ENCODE measurements around the gene ZSWIM3. TPM values are rescaled to one million over a fixed set of nuclear protein-coding genes. Genes with fewer than 3 reads are reported as not detected.
A peak's percentile ranks its signal among the peaks of the same experiment; 100 is the strongest.
"Not testable (repeated sequence)": the region's sequence is repeated elsewhere in the genome, so short reads cannot be mapped to it uniquely, and the experiment has no call there.

The ZSWIM3 gene
- total RNA-seq, 1 donor = 5.6 TPM

DNA sequence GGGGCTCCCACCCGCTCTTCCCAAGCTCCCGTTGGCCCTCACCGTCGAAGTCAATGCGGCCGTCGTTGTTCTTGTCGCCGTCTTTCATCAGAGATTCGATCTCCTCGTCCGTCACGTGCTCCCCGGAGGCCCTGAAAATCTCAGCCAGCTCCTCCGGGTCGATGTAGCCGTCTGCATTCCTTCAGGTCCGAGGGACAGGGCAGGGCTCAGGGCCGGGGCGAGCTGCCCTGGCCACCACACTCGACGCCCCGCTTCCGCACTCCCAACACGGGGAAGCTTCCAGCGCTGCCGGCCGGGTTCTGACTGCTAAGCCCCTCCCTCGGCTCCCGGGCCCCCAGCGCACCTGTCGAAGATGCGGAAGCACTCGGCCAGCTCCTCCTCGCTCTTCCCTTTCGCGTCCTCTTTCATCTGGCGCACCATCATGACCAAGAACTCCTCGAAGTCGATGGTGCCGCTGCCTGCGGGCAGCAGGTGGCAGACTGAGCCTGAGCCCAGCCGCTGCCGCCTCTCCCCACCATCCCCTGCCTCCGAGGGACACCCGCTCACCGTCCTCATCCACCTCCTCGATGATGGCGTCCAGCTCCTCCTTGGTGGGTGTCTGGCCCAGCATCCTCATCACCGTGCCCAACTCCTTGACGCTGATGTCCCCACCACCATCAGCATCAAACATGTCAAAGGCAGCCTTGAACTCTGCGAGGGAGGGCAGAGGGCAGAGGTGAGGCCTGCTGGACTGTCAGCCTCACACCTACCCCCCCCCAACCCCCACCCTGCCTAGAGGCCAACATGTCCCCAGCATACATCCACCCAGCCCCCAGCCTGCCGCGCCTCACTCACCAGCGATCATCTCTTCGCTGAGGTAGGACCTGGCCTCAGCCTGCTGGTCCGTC, 33.2 kb upstream of the ZSWIM3 start:
- TF ChIP-seq, protein P1, sequence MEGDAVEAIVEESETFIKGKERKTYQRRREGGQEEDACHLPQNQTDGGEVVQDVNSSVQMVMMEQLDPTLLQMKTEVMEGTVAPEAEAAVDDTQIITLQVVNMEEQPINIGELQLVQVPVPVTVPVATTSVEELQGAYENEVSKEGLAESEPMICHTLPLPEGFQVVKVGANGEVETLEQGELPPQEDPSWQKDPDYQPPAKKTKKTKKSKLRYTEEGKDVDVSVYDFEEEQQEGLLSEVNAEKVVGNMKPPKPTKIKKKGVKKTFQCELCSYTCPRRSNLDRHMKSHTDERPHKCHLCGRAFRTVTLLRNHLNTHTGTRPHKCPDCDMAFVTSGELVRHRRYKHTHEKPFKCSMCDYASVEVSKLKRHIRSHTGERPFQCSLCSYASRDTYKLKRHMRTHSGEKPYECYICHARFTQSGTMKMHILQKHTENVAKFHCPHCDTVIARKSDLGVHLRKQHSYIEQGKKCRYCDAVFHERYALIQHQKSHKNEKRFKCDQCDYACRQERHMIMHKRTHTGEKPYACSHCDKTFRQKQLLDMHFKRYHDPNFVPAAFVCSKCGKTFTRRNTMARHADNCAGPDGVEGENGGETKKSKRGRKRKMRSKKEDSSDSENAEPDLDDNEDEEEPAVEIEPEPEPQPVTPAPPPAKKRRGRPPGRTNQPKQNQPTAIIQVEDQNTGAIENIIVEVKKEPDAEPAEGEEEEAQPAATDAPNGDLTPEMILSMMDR (IDR thresholded peaks at IDR 0.05; ENCODE audit: insufficient read depth, low read depth, low read length) = peak; percentile 50
- DNase-seq (ENCODE audit: low read depth) = no peak
- H3K4me3 ChIP-seq (ENCODE audit: low read depth, low read length) = no peak overlapping the region

DNA sequence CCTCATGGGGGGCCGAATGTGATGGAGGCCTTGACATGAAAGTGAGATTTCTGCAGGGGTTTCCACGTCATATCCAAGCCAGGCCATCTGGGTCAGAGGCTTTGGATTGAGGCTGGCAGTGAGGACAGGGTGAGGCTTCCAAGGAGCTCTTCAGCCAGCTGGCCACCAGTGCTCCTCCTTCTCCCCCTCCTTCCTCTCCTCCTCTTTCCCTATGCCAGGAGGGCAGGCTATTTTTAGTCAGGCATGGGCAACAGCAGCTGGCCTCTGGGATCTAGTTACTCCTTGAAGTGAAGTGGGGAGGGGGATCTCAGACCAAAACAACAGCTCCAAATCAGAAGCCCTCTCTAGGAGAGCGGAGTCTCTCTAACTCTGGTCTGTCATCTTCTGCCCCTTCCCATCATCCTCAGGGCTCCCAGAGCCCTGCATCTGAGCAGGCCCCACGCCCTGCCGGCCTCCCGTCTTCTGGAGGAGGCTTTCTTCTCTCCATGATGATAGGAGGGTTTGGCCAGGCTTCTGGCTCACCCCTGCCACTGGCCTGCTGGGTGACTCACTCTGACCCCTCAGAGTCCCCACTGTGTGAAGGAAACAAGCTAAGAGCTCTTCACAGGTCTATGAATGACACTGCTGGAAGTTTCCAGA, 30.9 kb upstream of the ZSWIM3 start:
- TF ChIP-seq, protein P1 (IDR thresholded peaks at IDR 0.05; ENCODE audit: insufficient read depth, low read depth, low read length) = no peak
- H3K4me3 ChIP-seq (ENCODE audit: low read depth, low read length) = no peak overlapping the region
- DNase-seq (ENCODE audit: low read depth) = peak; percentile 38

DNA sequence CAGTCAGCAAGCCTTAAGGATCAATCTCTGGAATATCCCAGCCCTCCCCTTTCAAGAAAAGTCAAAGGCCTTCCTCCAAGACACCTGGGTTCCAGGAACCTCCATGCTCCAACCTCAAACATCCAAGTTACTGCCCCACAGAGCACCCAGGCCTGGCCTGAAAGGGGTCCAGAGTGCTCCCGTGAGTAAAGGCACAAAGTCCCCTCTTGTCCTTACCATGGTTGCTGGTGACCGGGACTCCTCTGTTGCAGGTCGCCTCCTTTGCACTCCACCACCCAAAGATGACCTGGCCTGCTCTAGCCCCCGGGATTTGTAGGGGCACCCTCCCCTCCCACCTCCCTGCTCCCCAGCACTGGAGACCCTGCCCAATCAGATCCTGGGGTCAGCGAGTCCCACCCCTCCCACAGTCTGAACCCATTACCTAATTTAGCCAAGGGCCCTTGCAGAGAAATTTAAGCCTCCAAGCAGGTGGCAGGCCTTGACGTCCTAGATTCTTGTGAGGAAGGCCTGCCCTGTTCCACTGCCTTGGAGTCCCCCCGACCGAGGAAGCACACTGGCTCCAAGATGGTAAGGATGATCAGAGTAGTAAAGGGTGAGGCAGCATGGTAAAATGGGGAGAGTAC, 30.3 kb upstream of the ZSWIM3 start, which contains the start of gene TNNC2:
TSS of gene TNNC2 (minus strand) at position 283 of the 623 bp plus-strand sequence. CDS start at position 219, 64 bp downstream.
- TF ChIP-seq, protein P1 (IDR thresholded peaks at IDR 0.05; ENCODE audit: insufficient read depth, low read depth, low read length) = no peak
- no peak within 1 kb of the TSS for H3K4me3 ChIP-seq (ENCODE audit: low read depth, low read length)
- DNase-seq (ENCODE audit: low read depth) = no peak

- H3K4me3 ChIP-seq (ENCODE audit: low read depth, low read length) = no peak overlapping the region
- DNase-seq (ENCODE audit: low read depth) = no peak
- TF ChIP-seq, protein P1 (IDR thresholded peaks at IDR 0.05; ENCODE audit: insufficient read depth, low read depth, low read length) = no peak
Observed at GRCh38 chr20:45827712-45828111, 29.7 kb upstream of the ZSWIM3 start.

DNA sequence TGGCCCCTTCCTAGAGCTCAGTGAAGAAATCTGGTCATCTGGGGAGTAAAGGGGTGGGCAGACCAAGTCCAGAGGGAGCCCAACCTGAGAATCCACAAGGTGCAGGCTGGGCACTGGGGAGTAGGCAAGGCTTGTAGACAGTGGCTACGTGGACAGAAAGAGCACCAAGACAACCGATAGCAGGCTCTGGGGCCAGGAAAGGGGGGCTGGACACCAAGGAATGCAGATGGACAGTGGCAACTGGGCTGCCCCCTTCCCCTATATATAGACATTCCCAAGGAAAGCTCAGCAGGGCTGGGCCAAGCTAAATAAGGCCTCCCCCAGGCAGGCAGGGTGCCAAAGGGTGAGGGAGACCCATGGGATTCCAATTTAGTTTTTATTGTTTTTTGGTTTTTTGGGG, 28.8 kb upstream of the ZSWIM3 start:
- H3K4me3 ChIP-seq (ENCODE audit: low read depth, low read length) = no peak overlapping the region
- TF ChIP-seq, protein P1 (IDR thresholded peaks at IDR 0.05; ENCODE audit: insufficient read depth, low read depth, low read length) = no peak
- no peak for DNase-seq (ENCODE audit: low read depth)

DNA sequence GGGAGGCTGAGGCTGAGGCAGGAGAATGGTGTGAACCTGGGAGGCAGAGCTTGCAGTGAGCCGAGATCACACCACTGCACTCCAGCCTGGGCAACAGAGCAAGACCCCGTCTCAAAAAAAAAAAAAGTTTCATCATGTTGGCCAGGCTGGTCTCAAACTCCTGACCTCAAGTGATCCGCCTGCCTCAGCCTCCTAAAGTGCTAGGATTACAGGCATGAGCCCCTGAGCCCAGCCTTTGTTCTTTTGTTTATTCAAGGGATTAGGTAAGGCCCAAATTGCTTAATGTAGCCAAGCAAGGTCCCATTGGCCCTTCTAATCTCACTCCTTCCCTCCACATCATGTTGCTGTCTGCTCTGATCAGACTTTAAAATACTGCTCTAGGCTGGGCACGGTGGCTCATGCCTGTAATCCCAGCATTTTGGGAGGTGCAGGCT, 27.7 kb upstream of the ZSWIM3 start:
- DNase-seq (ENCODE audit: low read depth); H3K4me3 ChIP-seq (ENCODE audit: low read depth, low read length): not testable (repeated sequence)

DNA sequence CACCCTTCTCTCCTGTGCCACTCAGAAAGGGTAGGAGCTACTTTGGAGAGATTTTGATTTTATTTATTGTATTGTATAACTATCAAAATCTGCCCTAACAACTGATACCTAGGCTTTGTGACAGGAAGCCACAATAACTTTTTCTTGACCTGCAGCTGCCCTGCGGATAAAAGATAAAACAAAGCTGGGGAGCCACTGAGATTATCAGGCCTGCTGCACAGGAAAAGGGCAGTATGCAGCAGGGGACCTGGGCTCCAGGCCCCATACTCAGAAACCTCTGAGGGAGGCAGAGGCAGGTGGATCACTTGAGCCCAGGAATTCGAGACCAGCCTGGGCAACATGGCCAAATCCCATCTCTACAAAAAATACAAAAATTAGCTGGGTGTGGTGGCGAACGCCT, 24.8 kb upstream of the ZSWIM3 start:
- no peak overlapping the region for H3K4me3 ChIP-seq (ENCODE audit: low read depth, low read length)
- no peak for DNase-seq (ENCODE audit: low read depth)
- TF ChIP-seq, protein P1 (IDR thresholded peaks at IDR 0.05; ENCODE audit: insufficient read depth, low read depth, low read length) = no peak

Data from fibroblast of villous mesenchyme (primary cell).